H9 (cell line): ENCODE results near the gene MARS1. TPM values are rescaled to one million over a fixed set of nuclear protein-coding genes. Genes with fewer than 3 reads are reported as not detected.

Experiments used
- DNase-seq: peaks from one replicate; pipeline ENCODE4 v3.0.0-alpha.2; 2017
- H2AFZ ChIP-seq: one replicate; pipeline ENCODE4 v1.6.1; 2013; ENCODE audit warnings: mild to moderate bottlenecking, low read length, control low read depth, moderate library complexity
- H2AK5ac ChIP-seq: 2 replicates; pipeline ENCODE4 v1.6.1; 2013; ENCODE audit warnings: low read length, control low read depth, mixed read lengths; ENCODE audit not compliant: insufficient read length
- H2BK120ac ChIP-seq: one replicate; pipeline ENCODE4 v1.6.1; 2013; ENCODE audit warnings: low read depth, mild to moderate bottlenecking, low read length, control low read depth, inconsistent platforms; ENCODE audit not compliant: poor library complexity, severe bottlenecking
- H2BK12ac ChIP-seq: 2 replicates; pipeline ENCODE4 v1.6.1; 2013; ENCODE audit warnings: low read length, control low read depth, mixed read lengths, low read depth; ENCODE audit not compliant: insufficient read length
- H2BK15ac ChIP-seq: 2 replicates; pipeline ENCODE4 v1.6.1; 2013; ENCODE audit warnings: low read depth, low read length, control low read depth
- H2BK20ac ChIP-seq: one replicate; pipeline ENCODE4 v1.6.1; 2013; ENCODE audit warnings: low read depth, mild to moderate bottlenecking, low read length, control low read depth, inconsistent platforms; ENCODE audit not compliant: poor library complexity, severe bottlenecking
- H2BK5ac ChIP-seq: 2 replicates; pipeline ENCODE4 v1.6.1; 2013; ENCODE audit warnings: low read length, control low read depth, mixed read lengths; ENCODE audit not compliant: insufficient read length
- H3K14ac ChIP-seq: 2 replicates; pipeline ENCODE4 v1.6.1; 2013; ENCODE audit warnings: low read length, control low read depth; ENCODE audit not compliant: insufficient read depth
- H3K18ac ChIP-seq: 2 replicates; pipeline ENCODE4 v1.6.1; 2013; ENCODE audit warnings: low read depth, mild to moderate bottlenecking, mixed read lengths, low read length, control low read depth; ENCODE audit not compliant: insufficient read length
- H3K23ac ChIP-seq: 2 replicates; pipeline ENCODE4 v1.6.1; 2013; ENCODE audit warnings: low read length, control low read depth, mixed read lengths, low read depth; ENCODE audit not compliant: insufficient read length
- H3K23me2 ChIP-seq: 2 replicates; pipeline ENCODE4 v1.6.1; 2013; ENCODE audit warnings: low read depth, mild to moderate bottlenecking, mixed read lengths, low read length, control low read depth; ENCODE audit not compliant: insufficient read length, poor library complexity, severe bottlenecking
- H3K27ac ChIP-seq: 2 replicates; pipeline ENCODE4 v1.5.1; 2013; ENCODE audit warnings: low read length, control low read depth, mixed read lengths, low read depth; ENCODE audit not compliant: insufficient read length
- H3K27me3 ChIP-seq: 2 replicates; pipeline ENCODE4 v1.6.1; 2013; ENCODE audit warnings: low read length, control low read depth, inconsistent platforms; ENCODE audit not compliant: insufficient read depth
- H3K4ac ChIP-seq: 2 replicates; pipeline ENCODE4 v1.6.1; 2013; ENCODE audit warnings: low read depth, mild to moderate bottlenecking, control low read depth, inconsistent platforms, low read length, moderate library complexity
- H3K4me1 ChIP-seq: 2 replicates; pipeline ENCODE4 v1.6.1; 2013; ENCODE audit warnings: low read length, control low read depth, inconsistent platforms; ENCODE audit not compliant: insufficient read depth
- H3K4me2 ChIP-seq: 2 replicates; pipeline ENCODE4 v1.6.1; 2013; ENCODE audit warnings: low read length, control low read depth, mixed read lengths; ENCODE audit not compliant: insufficient read length, insufficient read depth
- H3K56ac ChIP-seq: 2 replicates; pipeline ENCODE4 v1.6.1; 2013; ENCODE audit warnings: low read depth, mild to moderate bottlenecking, mixed read lengths, low read length, control low read depth; ENCODE audit not compliant: insufficient read length
- H3K79me1 ChIP-seq: 2 replicates; pipeline ENCODE4 v1.6.1; 2013; ENCODE audit warnings: low read depth, mild to moderate bottlenecking, moderate library complexity, low read length, control low read depth, inconsistent platforms; ENCODE audit not compliant: insufficient read depth, poor library complexity, severe bottlenecking
- H3K79me2 ChIP-seq: 2 replicates; pipeline ENCODE4 v1.6.1; 2013; ENCODE audit warnings: low read length, control low read depth, inconsistent platforms; ENCODE audit not compliant: insufficient read depth
- H3K9ac ChIP-seq: 2 replicates; pipeline ENCODE4 v1.6.1; 2013; ENCODE audit warnings: low read length, control low read depth, mixed read lengths; ENCODE audit not compliant: insufficient read length; ENCODE audit errors: extremely low read depth
- H3K9me3 ChIP-seq: one replicate; pipeline ENCODE4 v1.6.1; 2013; ENCODE audit warnings: low read depth, low read length, inconsistent platforms; ENCODE audit not compliant: control insufficient read depth
- H3T11ph ChIP-seq: one replicate; pipeline ENCODE4 v1.6.1; 2013; ENCODE audit warnings: mild to moderate bottlenecking, low read length, control low read depth, inconsistent platforms
- H4K20me1 ChIP-seq: one replicate; pipeline ENCODE4 v1.6.1; 2013; ENCODE audit not compliant: control insufficient read depth, insufficient read length, insufficient read depth
- H4K5ac ChIP-seq: 2 replicates; pipeline ENCODE4 v1.6.1; 2013; ENCODE audit warnings: low read depth, mild to moderate bottlenecking, mixed read lengths, low read length, control low read depth; ENCODE audit not compliant: insufficient read length
- H4K8ac ChIP-seq: replicated peaks from 2 replicates; pipeline ENCODE4 v1.6.1; 2013; ENCODE audit warnings: low read length, control low read depth, mixed read lengths, low read depth; ENCODE audit not compliant: insufficient read length
- H4K91ac ChIP-seq: 2 replicates; pipeline ENCODE4 v1.6.1; 2013; ENCODE audit warnings: low read depth, mild to moderate bottlenecking, moderate library complexity, mixed read lengths, low read length, control low read depth; ENCODE audit not compliant: insufficient read length
- H3K27ac Mint-ChIP-seq, 3 experiments: 2 replicates in 2 of 3; 3 replicates in 1 of 3; pipeline ENCODE4 v1.8.0; 2020 to 2021; ENCODE audit warnings: mixed read lengths in 3 of 3, mild to moderate bottlenecking in 1 of 3, moderate library complexity in 1 of 3
- H3K27me3 Mint-ChIP-seq: 2 replicates; pipeline ENCODE4 v1.8.0; 2021; ENCODE audit warnings: low read depth, mild to moderate bottlenecking, moderate library complexity, mixed read lengths
- H3K36me3 Mint-ChIP-seq, 3 experiments: 2 replicates in 2 of 3; 3 replicates in 1 of 3; pipeline ENCODE4 v1.8.0; 2020 to 2021; ENCODE audit warnings: low read depth in 3 of 3, mixed read lengths in 3 of 3; ENCODE audit not compliant: insufficient read depth in 1 of 3
- H3K4me1 Mint-ChIP-seq, 2 experiments: 2 replicates each; pipeline ENCODE4 v1.8.0; 2020; ENCODE audit warnings: mixed read lengths in 2 of 2
- H3K4me3 Mint-ChIP-seq, 2 experiments: 2 replicates in 1 of 2; 3 replicates in 1 of 2; pipeline ENCODE4 v1.8.0; 2020 to 2021; ENCODE audit warnings: mild to moderate bottlenecking in 2 of 2, mixed read lengths in 2 of 2, moderate library complexity in 1 of 2
- H3K9me3 Mint-ChIP-seq, 2 experiments: 2 replicates in 1 of 2; 3 replicates in 1 of 2; pipeline ENCODE4 v1.8.0; 2020; ENCODE audit warnings: mild to moderate bottlenecking in 2 of 2, mixed read lengths in 2 of 2, moderate library complexity in 1 of 2
- CTCF ChIP-seq: fragments of 200-600 bp; sonication (generic); conservative IDR thresholded peaks from 3 replicates; pipeline ENCODE4 v1.8.0; 2021; ENCODE audit warnings: antibody characterized with exemption, mild to moderate bottlenecking
- WGBS: extraction: QIAGEN DNeasy Blood & Tissue Kit; methylation state at CpG from one replicate; pipeline ENCODE4 v1.1.7; 2013; ENCODE audit warnings: missing lambda C conversion rate, low lambda C conversion rate, mixed read lengths; ENCODE audit not compliant: insufficient read length; ENCODE audit errors: extremely low coverage; 5-methylcytosine and 5-hydroxymethylcytosine counted together
- total RNA-seq: library from RNA; stranded (reverse); gene quantifications from 2 replicates; pipeline ENCODE4 v1.2.1, GENCODE V29; 2021

The MARS1 gene
- total RNA-seq, 1 experiment from 2014 or later, result 368 TPM

- no peaks in the 10 kb centered on the region for H3K79me1 ChIP-seq
- H2AK5ac ChIP-seq, result no peak overlapping the region
- no peak overlapping the region for H3K18ac ChIP-seq
- no peak overlapping the region for H2BK5ac ChIP-seq
- no peak for DNase-seq
- no peak overlapping the region for H4K5ac ChIP-seq
- Mint-ChIP-seq H3K27me3 (no peaks in the 10 kb centered on the region), H3K4me1 (peaks cover 13 to 17% of the 10 kb centered on the region in 2 experiments), H3K27ac (no peak overlapping the region; a peak in 1 of 7 replicates), H3K4me3 (no peak overlapping the region), H3K9me3 (no peaks in the 10 kb centered on the region), H3K36me3 (peaks cover 13 to 75% (median 74%) of the 10 kb centered on the region in 3 experiments)
- no peak overlapping the region for H3K14ac ChIP-seq
- H3K9me3 ChIP-seq, result no peaks in the 10 kb centered on the region
- no CpG with 5 or more reads among the region's 1 CpG for WGBS
- TF ChIP-seq CTCF, result no peak
- no peak overlapping the region for H3T11ph ChIP-seq
- no peak overlapping the region for H2BK15ac ChIP-seq
- no peaks in the 10 kb centered on the region for H3K27me3 ChIP-seq
- H2BK20ac ChIP-seq, result no peak overlapping the region
- no peaks in the 10 kb centered on the region for H3K23me2 ChIP-seq
- no peaks in the 10 kb centered on the region for H4K20me1 ChIP-seq
- no peak overlapping the region for H3K27ac ChIP-seq
- H3K56ac ChIP-seq, result no peak overlapping the region
- H3K4me2 ChIP-seq, result no peak overlapping the region
- H2BK12ac ChIP-seq, result no peak overlapping the region
- no peaks in the 10 kb centered on the region for H3K79me2 ChIP-seq
- no peak overlapping the region for H2AFZ ChIP-seq
- H3K4ac ChIP-seq, result no peak overlapping the region
- no peaks in the 10 kb centered on the region; the same call in none of the 2 replicates for H3K4me1 ChIP-seq
- no peak overlapping the region for H3K23ac ChIP-seq
- H2BK120ac ChIP-seq, result no peak overlapping the region
- H3K9ac ChIP-seq, result no peak overlapping the region
- H4K91ac ChIP-seq, result no peak overlapping the region
- no peak overlapping the region for H4K8ac ChIP-seq
Measured at GRCh38 chr12:57536597-57536942, 48.7 kb downstream of the MARS1 start.
